Head of caudate nucleus (tissue), 42 donors: ENCODE measurements around the gene ODAD2.
"Not testable (repeated sequence)": the region's sequence is repeated elsewhere in the genome, so short reads cannot be mapped to it uniquely, and the experiment has no call there.

Experiments used
- DNase-seq, 42 donors: peaks; one replicate each; pipeline versions ENCODE4 v3.0.0 to v3.0.0-alpha.2; 2020 to 2021; ENCODE audit warnings: mixed read lengths in 7 of 42
- intact Hi-C: fragments of 100-400 bp; cut with DNase I; formaldehyde crosslinking; loops from one replicate; pipeline ENCODE4 v1.15.0; 2022

The ODAD2 gene

GRCh38 chr10:27970795-27971194, 28.1 kb downstream of the ODAD2 start:
- DNase-seq, intact Hi-C loops: not testable (repeated sequence)

- DNase-seq, intact Hi-C loops: not testable (repeated sequence)
Observed at GRCh38 chr10:27969931-27970330, 28.9 kb downstream of the ODAD2 start.

- intact Hi-C loops, result no loop called here
- DNase-seq, result no peak
Observed at GRCh38 chr10:27959093-27959715, 39.7 kb downstream of the ODAD2 start.

- intact Hi-C loops, DNase-seq: not testable (repeated sequence)
Observed at GRCh38 chr10:27958383-27958782, 40.5 kb downstream of the ODAD2 start.

GRCh38 chr10:27950242-27950564, 48.7 kb downstream of the ODAD2 start:
- intact Hi-C loops, result no loop called here
- no peak for DNase-seq

- peak in 1 of 42 donors; percentile 6 for DNase-seq
- intact Hi-C loops, result no loop called here
Observed at GRCh38 chr10:27949528-27950241, 49.2 kb downstream of the ODAD2 start.

GRCh38 chr10:27948186-27948585, 50.7 kb downstream of the ODAD2 start:
- no peak for DNase-seq
- intact Hi-C loops, result no loop called here

GRCh38 chr10:27947540-27947939, 51.3 kb downstream of the ODAD2 start:
- intact Hi-C loops, result no loop called here
- no peak for DNase-seq

- intact Hi-C loops, result no loop called here
- DNase-seq, result no peak
Observed at GRCh38 chr10:27944005-27944404, 54.9 kb downstream of the ODAD2 start.

GRCh38 chr10:27914888-27915287, 84.0 kb downstream of the ODAD2 start:
- DNase-seq, result no peak
- intact Hi-C loops, result no loop called here

GRCh38 chr10:27912231-27912630, 86.6 kb downstream of the ODAD2 start:
- intact Hi-C loops, result no loop called here
- DNase-seq, result no peak

GRCh38 chr10:27911539-27911938, 87.3 kb downstream of the ODAD2 start:
- DNase-seq, result no peak
- intact Hi-C loops, result no loop called here

- intact Hi-C loops, result no loop called here
- no peak for DNase-seq
Observed at GRCh38 chr10:27911011-27911410, 87.9 kb downstream of the ODAD2 start.

- intact Hi-C loops, result no loop called here
- no peak for DNase-seq
Observed at GRCh38 chr10:27908231-27908630, 90.6 kb downstream of the ODAD2 start.

GRCh38 chr10:27899485-27899884, 99.4 kb downstream of the ODAD2 start:
- intact Hi-C loops, DNase-seq: not testable (repeated sequence)

GRCh38 chr10:27899058-27899457, 99.8 kb downstream of the ODAD2 start:
- intact Hi-C loops, result no loop called here
- DNase-seq, result no peak

GRCh38 chr10:27893358-27893954, 105.4 kb downstream of the ODAD2 start:
- DNase-seq, result no peak
- intact Hi-C loops, result no loop called here

- DNase-seq, result no peak
- intact Hi-C loops, result no loop called here
Observed at GRCh38 chr10:27890971-27891370, 107.9 kb downstream of the ODAD2 start.

- intact Hi-C loops, result no loop called here
- DNase-seq, result no peak
Observed at GRCh38 chr10:27889518-27889917, 109.4 kb downstream of the ODAD2 start.

- DNase-seq, result no peak
- intact Hi-C loops, result no loop called here
Observed at GRCh38 chr10:27884185-27884641, 114.7 kb downstream of the ODAD2 start.

GRCh38 chr10:27878281-27878680, 120.6 kb downstream of the ODAD2 start:
- intact Hi-C loops, result no loop called here
- no peak for DNase-seq
